ENCODE results near the gene CEP164. TPM values are rescaled to one million over a fixed set of nuclear protein-coding genes. Genes with fewer than 3 reads are reported as not detected.

Gene CEP164
- total and polyA plus RNA-seq, 9 of the 15 experiments (the other 6 are each of a cell fraction or from before 2014, with no cell fraction given): 2.1 to 16.5 (median 10.4) TPM

GRCh38 chr11:117371453-117371852 lies 43.8 kb downstream of the CEP164 start:
- 50% methylated on average over 4 of the region's 4 CpGs for WGBS (ENCODE audit: insufficient coverage, low coverage, missing lambda C conversion rate)
- no peaks in the 10 kb centered on the region for H3K9me1 ChIP-seq (ENCODE audit: control insufficient read depth, insufficient read depth, low read length)
- intact Hi-C loops (cut with micrococcal nuclease): no loop called here
- H4K20me1 ChIP-seq (replicated peaks; ENCODE audit: control insufficient read depth, insufficient read depth, low read length): no peaks in the 10 kb centered on the region; the same call in 1 of the 2 replicates
- H3K79me2 ChIP-seq (ENCODE audit: control insufficient read depth, insufficient read depth, low read length): no peaks in the 10 kb centered on the region
- H2AFZ ChIP-seq (ENCODE audit: low read depth, low read length): no peak overlapping the region
- H3K4me1 ChIP-seq (replicated peaks in 1 of 2; ENCODE audit: control insufficient read depth in 2 of 2, insufficient read depth in 2 of 2, low read length in 2 of 2): no peaks in the 10 kb centered on the region
- no peak for DNase-seq (ENCODE audit: extremely low read depth in 1 of 4, low spot score in 3 of 4)
- ChIA-PET CTCF (ENCODE audit: low intra/inter-chr PET ratio) (no interaction called here), POLR2A (no interaction called here)
- H3K27ac ChIP-seq (ENCODE audit: extremely low read depth, low read depth, low read length): no peak overlapping the region
- BruUV-seq (replicated peaks): no TSS peak
- ATAC-seq: no peak
- in situ Hi-C loops (cut with MboI): no loop called here
- H3K27me3 ChIP-seq (ENCODE audit: control insufficient read depth in 2 of 2, insufficient read depth in 2 of 2, low read length in 2 of 2): no peaks in the 10 kb centered on the region
- FAIRE-seq: no peak
- H3K36me3 ChIP-seq (ENCODE audit: control insufficient read depth, insufficient read depth, low read length): peaks cover 4% of the 10 kb centered on the region; the same call in 1 of the 3 replicates
- H3K4me2 ChIP-seq (ENCODE audit: insufficient read depth, low read length): no peak overlapping the region
- H3K9me3 ChIP-seq (replicated peaks; ENCODE audit: control insufficient read depth, insufficient read depth, low read depth, low read length): no peaks in the 10 kb centered on the region
- H3K4me3 ChIP-seq: no peak overlapping the region
- no peak overlapping the region for H3K9ac ChIP-seq (ENCODE audit: insufficient read depth in 1 of 2, low read depth in 2 of 2, low read length in 2 of 2)
- TF ChIP-seq, protein P1, sequence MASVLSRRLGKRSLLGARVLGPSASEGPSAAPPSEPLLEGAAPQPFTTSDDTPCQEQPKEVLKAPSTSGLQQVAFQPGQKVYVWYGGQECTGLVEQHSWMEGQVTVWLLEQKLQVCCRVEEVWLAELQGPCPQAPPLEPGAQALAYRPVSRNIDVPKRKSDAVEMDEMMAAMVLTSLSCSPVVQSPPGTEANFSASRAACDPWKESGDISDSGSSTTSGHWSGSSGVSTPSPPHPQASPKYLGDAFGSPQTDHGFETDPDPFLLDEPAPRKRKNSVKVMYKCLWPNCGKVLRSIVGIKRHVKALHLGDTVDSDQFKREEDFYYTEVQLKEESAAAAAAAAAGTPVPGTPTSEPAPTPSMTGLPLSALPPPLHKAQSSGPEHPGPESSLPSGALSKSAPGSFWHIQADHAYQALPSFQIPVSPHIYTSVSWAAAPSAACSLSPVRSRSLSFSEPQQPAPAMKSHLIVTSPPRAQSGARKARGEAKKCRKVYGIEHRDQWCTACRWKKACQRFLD (CRISPR knock-in tag; IDR thresholded peaks at IDR 0.05): no peak
- no peak for TF ChIP-seq ZBTB40 (IDR thresholded peaks at IDR 0.05)
- no peak for TF ChIP-seq ZBTB40 (CRISPR knock-in tag; IDR thresholded peaks at IDR 0.05)
- TF ChIP-seq, protein P2, sequence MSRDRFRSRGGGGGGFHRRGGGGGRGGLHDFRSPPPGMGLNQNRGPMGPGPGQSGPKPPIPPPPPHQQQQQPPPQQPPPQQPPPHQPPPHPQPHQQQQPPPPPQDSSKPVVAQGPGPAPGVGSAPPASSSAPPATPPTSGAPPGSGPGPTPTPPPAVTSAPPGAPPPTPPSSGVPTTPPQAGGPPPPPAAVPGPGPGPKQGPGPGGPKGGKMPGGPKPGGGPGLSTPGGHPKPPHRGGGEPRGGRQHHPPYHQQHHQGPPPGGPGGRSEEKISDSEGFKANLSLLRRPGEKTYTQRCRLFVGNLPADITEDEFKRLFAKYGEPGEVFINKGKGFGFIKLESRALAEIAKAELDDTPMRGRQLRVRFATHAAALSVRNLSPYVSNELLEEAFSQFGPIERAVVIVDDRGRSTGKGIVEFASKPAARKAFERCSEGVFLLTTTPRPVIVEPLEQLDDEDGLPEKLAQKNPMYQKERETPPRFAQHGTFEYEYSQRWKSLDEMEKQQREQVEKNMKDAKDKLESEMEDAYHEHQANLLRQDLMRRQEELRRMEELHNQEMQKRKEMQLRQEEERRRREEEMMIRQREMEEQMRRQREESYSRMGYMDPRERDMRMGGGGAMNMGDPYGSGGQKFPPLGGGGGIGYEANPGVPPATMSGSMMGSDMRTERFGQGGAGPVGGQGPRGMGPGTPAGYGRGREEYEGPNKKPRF (IDR thresholded peaks at IDR 0.05; ENCODE audit: low read depth, low read length): no peak
- no peak for TF ChIP-seq ZFP1 (CRISPR knock-in tag; IDR thresholded peaks at IDR 0.05)
- TF ChIP-seq SAFB2 (IDR thresholded peaks at IDR 0.05; ENCODE audit: borderline replicate concordance, low read depth, low read length, severe bottlenecking): no peak
- TF ChIP-seq ZNF408 (CRISPR knock-in tag; IDR thresholded peaks at IDR 0.05; ENCODE audit: low read depth): no peak
- TF ChIP-seq ZNF41 (CRISPR knock-in tag; conservative IDR thresholded peaks at IDR 0.05): no peak
- TF ChIP-seq NFIX (CRISPR knock-in tag; IDR thresholded peaks at IDR 0.05; ENCODE audit: low read depth): no peak
